RWPE2 (cell line): Measurements from ENCODE around the gene GPR162.

Source experiments
- ATAC-seq: fragments of 200-7000 bp; cut with Tn5 transposase; 3 replicates; pipeline ENCODE4 v1.9.1; 2021; ENCODE audit warnings: low read depth
- DNase-seq: peaks from one replicate; pipeline ENCODE4 v3.0.0-alpha.2; 2020; ENCODE audit warnings: low spot score
- H3K27ac ChIP-seq: fragments of 450-650 bp; 2 replicates; pipeline ENCODE4 v1.5.1; 2017; ENCODE audit warnings: mild to moderate bottlenecking; ENCODE audit not compliant: poor library complexity, severe bottlenecking
- H3K27me3 ChIP-seq: fragments of 250-450 bp; sonication (Bioruptor Pico); 2 replicates; pipeline ENCODE4 v1.5.1; 2021; ENCODE audit warnings: mild to moderate bottlenecking, moderate library complexity; ENCODE audit not compliant: insufficient read depth, poor library complexity, severe bottlenecking
- H3K36me3 ChIP-seq: fragments of 250-450 bp; sonication (Bioruptor Pico); 2 replicates; pipeline ENCODE4 v1.5.1; 2020; ENCODE audit warnings: low read depth, mild to moderate bottlenecking, moderate library complexity
- H3K4me1 ChIP-seq: fragments of 250-450 bp; sonication (Bioruptor Pico); 2 replicates; pipeline ENCODE4 v1.5.1; 2021; ENCODE audit warnings: mild to moderate bottlenecking, moderate library complexity; ENCODE audit not compliant: insufficient read depth, poor library complexity, severe bottlenecking
- H3K4me3 ChIP-seq: fragments of 250-450 bp; sonication (Bioruptor Pico); 2 replicates; pipeline ENCODE4 v1.5.1; 2021; ENCODE audit warnings: mild to moderate bottlenecking, moderate library complexity; ENCODE audit not compliant: severe bottlenecking
- H3K9me3 ChIP-seq: fragments of 250-450 bp; sonication (Bioruptor Pico); 2 replicates; pipeline ENCODE4 v1.5.1; 2021; ENCODE audit warnings: mild to moderate bottlenecking, moderate library complexity; ENCODE audit not compliant: severe bottlenecking
- CTCF ChIP-seq: fragments of 450-650 bp; IDR thresholded peaks from one replicate; pipeline ENCODE4 v1.5.1; 2017; ENCODE audit warnings: mild to moderate bottlenecking, moderate library complexity; ENCODE audit not compliant: poor library complexity, severe bottlenecking

The GPR162 gene

GRCh38 chr12:6834873-6835272 lies 13.3 kb downstream of the GPR162 start:
- no peak for DNase-seq
- Histone ChIP-seq H3K4me3 (no peak overlapping the region), H3K9me3 (no peaks in the 10 kb centered on the region), H3K27ac (no peak overlapping the region), H3K4me1 (no peaks in the 10 kb centered on the region), H3K36me3 (peaks cover 78% of the 10 kb centered on the region), H3K27me3 (no peaks in the 10 kb centered on the region)
- ATAC-seq: no peak
- TF ChIP-seq CTCF: no peak

GRCh38 chr12:6836851-6837250 lies 15.2 kb downstream of the GPR162 start:
- TF ChIP-seq CTCF: no peak
- H3K27me3 ChIP-seq: no peaks in the 10 kb centered on the region
- peaks cover 62% of the 10 kb centered on the region for H3K36me3 ChIP-seq
- H3K9me3 ChIP-seq: no peaks in the 10 kb centered on the region
- ATAC-seq: no peak
- H3K4me1 ChIP-seq: no peaks in the 10 kb centered on the region
- H3K27ac ChIP-seq: no peak overlapping the region
- DNase-seq: no peak
- no peak overlapping the region for H3K4me3 ChIP-seq

GRCh38 chr12:6837370-6838060 lies 15.9 kb downstream of the GPR162 start:
- no peaks in the 10 kb centered on the region for H3K9me3 ChIP-seq
- no peak overlapping the region for H3K4me3 ChIP-seq
- TF ChIP-seq CTCF: no peak
- H3K36me3 ChIP-seq: peaks cover 56% of the 10 kb centered on the region
- no peak overlapping the region for H3K27ac ChIP-seq
- no peaks in the 10 kb centered on the region for H3K27me3 ChIP-seq
- H3K4me1 ChIP-seq: no peaks in the 10 kb centered on the region
- DNase-seq (no peak), ATAC-seq (no peak)

GRCh38 chr12:6838854-6839253 lies 17.2 kb downstream of the GPR162 start:
- no peak for TF ChIP-seq CTCF
- peaks cover 46% of the 10 kb centered on the region for H3K36me3 ChIP-seq

GRCh38 chr12:6839482-6840201 lies 18.0 kb downstream of the GPR162 start:
- Histone ChIP-seq H3K4me3 (no peak overlapping the region), H3K9me3 (no peaks in the 10 kb centered on the region), H3K36me3 (peaks cover 42% of the 10 kb centered on the region), H3K27ac (no peak overlapping the region), H3K4me1 (no peaks in the 10 kb centered on the region), H3K27me3 (no peaks in the 10 kb centered on the region)
- no peak for TF ChIP-seq CTCF
- ATAC-seq: no peak
- no peak for DNase-seq

More at GRCh38 chr12:6838854-6839253, 17.2 kb downstream of the GPR162 start:
- no peaks in the 10 kb centered on the region for H3K4me1 ChIP-seq
- H3K9me3 ChIP-seq: no peaks in the 10 kb centered on the region
- ATAC-seq: no peak
- no peak overlapping the region for H3K4me3 ChIP-seq
- H3K27me3 ChIP-seq: no peaks in the 10 kb centered on the region
- DNase-seq: no peak
- H3K27ac ChIP-seq: no peak overlapping the region
